ENCODE results near the gene APOM. TPM values are rescaled to one million over a fixed set of nuclear protein-coding genes. Genes with fewer than 3 reads are reported as not detected.

APOM gene
- 2.3 and 3.9 TPM in 2 replicates for total RNA-seq

GRCh38 chr6:31655349-31656237 is at the start of gene APOM:
APOM (plus strand) TSS chr6:31655894; CDS start chr6:31655967, 73 bp downstream.

GRCh38 chr6:31614684-31615578 is 40.8 kb upstream of the APOM start, which contains the start of gene AIF1:
AIF1 (plus strand) TSS chr6:31615234; CDS start chr6:31615330, 96 bp downstream.

GRCh38 chr6:31620586-31621319 is 34.9 kb upstream of the APOM start, which contains the start of gene PRRC2A:
PRRC2A (plus strand) TSS chr6:31620715; CDS start chr6:31622790, 2,075 bp downstream.

GRCh38 chr6:31660381-31661261 is 4.9 kb downstream of the APOM start, which contains the start of gene C6orf47:
C6orf47 (minus strand) TSS chr6:31660778; CDS start chr6:31659947, 831 bp downstream.

GRCh38 chr6:31664790-31665500 is 9.3 kb downstream of the APOM start, which contains the start of gene GPANK1:
GPANK1 (minus strand) TSS chr6:31664997; CDS start chr6:31664478, 519 bp downstream.

GRCh38 chr6:31665501-31666336 is 10.0 kb downstream of the APOM start, which contains the start of gene CSNK2B:
CSNK2B (plus strand) TSS chr6:31666080; CDS start chr6:31666832, 752 bp downstream.

GRCh38 chr6:31669676-31670075 is 14.0 kb downstream of the APOM start, which contains the start of gene LY6G5B:
LY6G5B (plus strand) TSS chr6:31669976; CDS start chr6:31670951, 975 bp downstream.

GRCh38 chr6:31680226-31681134 is 24.8 kb downstream of the APOM start, which contains the start of gene LY6G5C:
LY6G5C (minus strand) TSS chr6:31681067; CDS start chr6:31680373, 694 bp downstream.

GRCh38 chr6:31702819-31703716 is 47.4 kb downstream of the APOM start, which contains the start of gene ABHD16A:
ABHD16A (minus strand) TSS chr6:31703324; CDS start chr6:31703281, 43 bp downstream.

GRCh38 chr6:31706599-31706998 is 50.9 kb downstream of the APOM start, which contains the start of gene LY6G6F:
LY6G6F (plus strand) TSS chr6:31706866; CDS start chr6:31706907, 41 bp downstream.

Other genes starting within 250 kb of the APOM start
- gene MICB, start 157.7 kb upstream of the APOM start, total RNA-seq: 5.2 and 9.3 TPM in 2 replicates
- gene MCCD1, start 126.9 kb upstream of the APOM start, total RNA-seq: not detected in 2 replicates
- gene DDX39B, start 113.9 kb upstream of the APOM start, total RNA-seq: 291 and 399 TPM in 2 replicates
- gene ATP6V1G2, start 109.3 kb upstream of the APOM start, total RNA-seq: 0.19 and 0.28 TPM in 2 replicates
- gene NFKBIL1, start 108.3 kb upstream of the APOM start, total RNA-seq: 16.3 and 17.6 TPM in 2 replicates
- not detected in 2 replicates for gene LTA, start 83.6 kb upstream of the APOM start, total RNA-seq
- 0.23 and 0.28 TPM in 2 replicates for gene TNF, start 80.3 kb upstream of the APOM start, total RNA-seq
- gene LTB, start 73.5 kb upstream of the APOM start, total RNA-seq: 0.85 and 1.5 TPM in 2 replicates
- not detected in 2 replicates for gene LST1, start 69.6 kb upstream of the APOM start, total RNA-seq
- not detected in 2 replicates for gene NCR3, start 62.9 kb upstream of the APOM start, total RNA-seq
- not detected in 2 replicates for gene AIF1, start 40.7 kb upstream of the APOM start, total RNA-seq
- 63.4 and 119 TPM in 2 replicates for gene PRRC2A, start 35.2 kb upstream of the APOM start, total RNA-seq
- gene BAG6, start 3.2 kb upstream of the APOM start, total RNA-seq: 200 and 272 TPM in 2 replicates
- gene C6orf47, start 4.9 kb downstream of the APOM start, total RNA-seq: 17.0 and 18.1 TPM in 2 replicates
- 14.5 and 14.7 TPM in 2 replicates for gene GPANK1, start 9.1 kb downstream of the APOM start, total RNA-seq
- 236 and 271 TPM in 2 replicates for gene CSNK2B, start 10.2 kb downstream of the APOM start, total RNA-seq
- gene LY6G5B, start 14.1 kb downstream of the APOM start, total RNA-seq: 0.60 and 2.1 TPM in 2 replicates
- 0.42 and 0.79 TPM in 2 replicates for gene LY6G5C, start 25.2 kb downstream of the APOM start, total RNA-seq
- gene ABHD16A, start 47.4 kb downstream of the APOM start, total RNA-seq: 26.8 and 31.6 TPM in 2 replicates
- gene LY6G6F, start 51.0 kb downstream of the APOM start, total RNA-seq: not detected in 2 replicates
- not detected in 2 replicates for gene LY6G6D, start 59.5 kb downstream of the APOM start, total RNA-seq
- 1.5 and 3.7 TPM in 2 replicates for gene LY6G6C, start 65.9 kb downstream of the APOM start, total RNA-seq
- gene MPIG6B, start 67.5 kb downstream of the APOM start, total RNA-seq: 0.49 TPM in 1 of 2 replicates, not detected in the other
- gene DDAH2, start 73.4 kb downstream of the APOM start, total RNA-seq: 28.1 and 43.2 TPM in 2 replicates
- 445 and 657 TPM in 2 replicates for gene CLIC1, start 80.6 kb downstream of the APOM start, total RNA-seq
- 10.5 and 12.6 TPM in 2 replicates for gene MSH5, start 84.1 kb downstream of the APOM start, total RNA-seq
- 0.63 and 2.0 TPM in 2 replicates for gene SAPCD1, start 106.8 kb downstream of the APOM start, total RNA-seq
- 1.6 and 2.8 TPM in 2 replicates for gene VWA7, start 121.4 kb downstream of the APOM start, total RNA-seq
- 109 and 115 TPM in 2 replicates for gene VARS1, start 139.9 kb downstream of the APOM start, total RNA-seq
- 73.8 and 83.4 TPM in 2 replicates for gene LSM2, start 151.1 kb downstream of the APOM start, total RNA-seq
- 0.14 and 0.21 TPM in 2 replicates for gene HSPA1L, start 159.4 kb downstream of the APOM start, total RNA-seq
- gene HSPA1A, start 159.6 kb downstream of the APOM start, total RNA-seq: 85.4 and 93.2 TPM in 2 replicates
- gene HSPA1B, start 171.8 kb downstream of the APOM start, total RNA-seq: 172 and 180 TPM in 2 replicates
- 34.1 and 39.3 TPM in 2 replicates for gene NEU1, start 206.9 kb downstream of the APOM start, total RNA-seq
- 4.2 and 7.5 TPM in 2 replicates for gene SLC44A4, start 223.1 kb downstream of the APOM start, total RNA-seq
- 29.7 and 35.3 TPM in 2 replicates for gene EHMT2, start 241.8 kb downstream of the APOM start, total RNA-seq
- gene ZBTB12, start 246.2 kb downstream of the APOM start, total RNA-seq: 0.46 and 0.99 TPM in 2 replicates

All from airway epithelial cell (primary cell).